SKM-1 treated with dmso at 0.1 percent for 144 hours (cell line): Measurements from ENCODE around the gene CACNB1.
"Not testable (repeated sequence)": the region's sequence is repeated elsewhere in the genome, so short reads cannot be mapped to it uniquely, and the experiment has no call there.

Experiments
- DNase-seq: peaks from one replicate; lab custom pipeline; 2025; ENCODE audit not compliant: unreplicated experiment; lab: John Stamatoyannopoulos, UW

CACNB1 gene

DNA sequence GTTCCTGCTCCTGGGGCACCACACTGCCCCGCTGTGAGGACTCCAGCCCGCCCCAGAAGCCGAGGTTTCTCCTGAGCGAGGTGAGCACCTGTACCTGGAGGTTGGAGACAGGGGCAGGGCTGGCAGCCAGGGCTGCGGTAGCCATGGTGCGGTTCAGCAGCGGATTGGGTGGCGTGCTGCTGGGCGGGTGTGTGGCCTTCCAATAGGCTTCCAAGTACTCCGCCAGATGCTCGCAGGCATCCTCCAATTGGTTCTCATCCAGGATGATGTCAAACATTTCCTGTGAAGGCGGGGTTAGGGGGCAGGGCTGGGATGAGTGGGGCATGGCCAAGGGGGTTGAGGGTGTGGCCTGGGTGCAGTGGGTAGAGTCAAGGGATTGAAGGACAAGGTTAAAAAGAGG, 20.2 kb downstream of the CACNB1 start:
- DNase-seq, result no peak

DNA sequence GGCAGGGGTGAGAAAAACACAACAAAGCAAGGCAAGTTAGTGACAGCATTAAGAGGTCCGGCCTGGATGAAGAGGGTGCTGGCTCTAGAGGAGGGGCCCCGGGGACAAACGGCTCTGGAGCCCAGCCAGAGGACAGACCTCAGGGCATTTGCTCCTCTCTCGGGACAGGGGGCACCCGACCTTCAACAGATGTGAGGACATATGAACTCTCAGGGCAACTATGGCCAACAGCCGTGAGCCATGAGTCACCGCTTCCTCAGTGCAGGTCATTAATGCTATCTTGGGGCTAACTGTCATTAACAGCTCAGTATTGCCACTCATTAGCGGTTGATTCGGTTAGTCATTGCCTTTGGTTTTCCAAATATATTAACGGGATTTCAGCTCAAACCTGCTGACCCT, 21.8 kb downstream of the CACNB1 start:
- no peak for DNase-seq

GRCh38 chr17:39174920-39175694, 22.4 kb downstream of the CACNB1 start:
- DNase-seq, result peak; percentile 67

- no peak for DNase-seq
Measured at GRCh38 chr17:39173526-39174274, 23.8 kb downstream of the CACNB1 start.

DNA sequence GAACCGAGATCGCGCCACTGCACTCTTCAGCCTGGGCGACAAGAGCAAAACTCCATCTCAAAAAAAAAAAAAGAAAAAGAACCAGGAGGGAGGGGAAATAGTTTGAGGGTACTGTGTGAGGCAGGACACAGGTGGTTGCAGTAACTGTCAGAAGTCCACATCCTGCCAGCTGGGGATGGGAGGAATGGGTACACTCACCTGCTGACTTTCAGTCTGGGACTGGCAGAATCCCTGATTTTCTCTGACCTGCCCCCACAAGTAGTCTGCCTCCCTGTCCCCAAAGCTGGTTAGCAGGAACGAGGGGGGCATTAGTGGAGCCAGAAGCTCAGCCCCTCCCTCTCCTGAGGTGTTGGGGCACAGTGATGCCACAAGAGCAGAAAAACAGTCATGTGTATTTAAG, 24.4 kb downstream of the CACNB1 start:
- no peak for DNase-seq

GRCh38 chr17:39171933-39172332, 25.5 kb downstream of the CACNB1 start:
- DNase-seq, result no peak

- DNase-seq, result no peak
Measured at GRCh38 chr17:39170558-39170957, 26.9 kb downstream of the CACNB1 start.

- no peak for DNase-seq
Measured at GRCh38 chr17:39170109-39170508, 27.4 kb downstream of the CACNB1 start.

DNA sequence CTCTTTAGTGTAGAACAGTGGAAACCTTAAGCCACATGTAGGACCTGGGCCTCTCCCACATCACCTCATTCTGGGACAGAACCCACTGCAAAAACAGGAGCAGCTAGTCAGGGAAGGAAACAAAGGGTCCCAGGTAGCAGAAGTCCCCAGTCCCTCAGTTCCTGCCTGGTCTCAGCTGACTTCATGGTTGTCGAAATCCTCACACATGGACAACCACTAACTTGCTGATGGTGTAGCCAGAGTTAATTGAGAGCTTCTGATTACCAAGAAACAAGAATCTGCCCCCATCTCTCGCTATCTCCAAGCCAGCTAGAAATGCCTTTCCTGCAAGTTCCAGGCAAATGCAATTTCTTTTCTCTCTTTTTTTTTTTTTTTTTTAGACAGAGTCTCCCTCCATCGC, 28.0 kb downstream of the CACNB1 start:
- DNase-seq, result no peak

DNA sequence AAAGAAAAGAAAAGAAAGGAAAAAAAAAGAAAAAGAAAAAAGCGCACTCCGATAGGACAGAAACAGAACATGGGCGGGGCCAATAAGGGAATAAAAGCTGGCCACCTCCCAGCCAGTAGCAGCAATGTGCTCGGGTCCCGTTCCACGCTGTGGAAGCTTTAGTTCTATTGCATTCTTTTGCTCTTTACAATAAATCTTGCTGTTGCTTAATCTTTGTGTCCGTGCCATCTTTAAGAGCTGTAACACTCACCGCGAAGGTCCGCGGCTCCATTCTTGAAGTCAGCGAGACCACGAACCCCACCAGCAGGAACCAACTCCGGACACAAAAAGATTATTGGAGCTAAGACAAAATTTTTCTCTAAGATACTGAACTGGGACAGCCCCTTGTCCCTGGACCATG, 28.4 kb downstream of the CACNB1 start:
- no peak for DNase-seq

GRCh38 chr17:39168503-39168902, 29.0 kb downstream of the CACNB1 start:
- not testable (repeated sequence) for DNase-seq

DNA sequence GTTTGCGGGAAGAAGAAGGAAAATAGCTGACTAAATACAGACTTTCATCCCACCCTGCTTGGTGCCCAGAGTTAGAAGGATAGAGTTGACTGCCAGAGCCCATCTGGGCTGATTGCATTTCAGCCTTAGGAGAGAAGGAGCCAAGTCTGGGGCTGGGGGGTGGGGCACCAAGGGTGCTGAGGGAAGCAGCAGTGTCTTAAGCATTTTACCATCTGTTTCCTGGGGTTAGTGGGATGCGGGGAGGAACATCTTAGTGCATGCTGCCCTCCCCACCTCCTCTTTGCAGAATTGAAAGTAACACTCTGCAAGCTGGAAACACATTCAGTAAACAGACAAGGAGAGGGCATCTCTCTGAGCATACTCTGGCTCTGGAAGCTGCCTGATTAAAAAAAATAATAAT, 30.0 kb downstream of the CACNB1 start:
- DNase-seq, result peak; percentile 88

DNA sequence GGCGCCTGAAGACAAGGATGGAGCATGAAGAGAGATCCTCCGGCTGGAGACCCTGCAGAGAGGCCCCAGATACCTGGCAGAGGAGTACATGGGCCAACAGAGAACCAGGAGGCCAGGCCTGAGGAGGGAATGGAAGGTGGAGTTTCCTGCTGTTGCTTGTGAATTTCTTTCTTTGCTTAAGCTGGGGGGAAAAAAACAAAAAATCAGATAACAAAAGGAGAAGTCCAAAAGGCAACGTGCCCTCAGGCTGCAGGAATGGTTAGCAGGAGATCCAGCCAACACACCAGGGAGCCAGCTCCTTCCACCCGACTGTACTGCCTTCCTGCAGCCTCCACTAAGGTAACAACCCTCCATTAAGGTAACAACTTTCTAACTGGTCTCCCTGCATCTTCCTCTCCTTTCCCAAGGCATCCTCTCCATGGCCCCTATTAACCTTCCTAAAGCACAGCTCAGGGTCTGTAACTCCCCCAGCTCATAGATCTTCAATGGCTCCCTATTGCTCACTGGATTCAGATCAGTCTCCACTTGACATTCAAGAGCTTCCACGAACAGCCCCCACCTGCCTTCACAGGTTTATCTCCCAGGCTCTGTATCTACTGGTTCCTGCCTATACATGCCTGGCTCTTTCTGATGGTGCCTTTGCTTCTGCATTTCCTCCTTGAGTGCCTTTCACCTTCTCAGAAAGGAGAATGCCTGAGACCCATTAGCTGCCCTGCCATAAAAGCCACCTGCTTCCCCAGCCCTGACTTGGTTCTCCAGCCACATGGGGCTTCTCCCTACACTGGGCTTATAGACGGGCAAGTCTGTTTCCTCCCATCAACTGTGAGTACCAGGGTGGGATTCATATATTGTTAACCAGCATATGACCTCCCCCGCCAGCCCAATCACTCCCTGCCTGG, 30.8 kb downstream of the CACNB1 start:
- no peak for DNase-seq

DNA sequence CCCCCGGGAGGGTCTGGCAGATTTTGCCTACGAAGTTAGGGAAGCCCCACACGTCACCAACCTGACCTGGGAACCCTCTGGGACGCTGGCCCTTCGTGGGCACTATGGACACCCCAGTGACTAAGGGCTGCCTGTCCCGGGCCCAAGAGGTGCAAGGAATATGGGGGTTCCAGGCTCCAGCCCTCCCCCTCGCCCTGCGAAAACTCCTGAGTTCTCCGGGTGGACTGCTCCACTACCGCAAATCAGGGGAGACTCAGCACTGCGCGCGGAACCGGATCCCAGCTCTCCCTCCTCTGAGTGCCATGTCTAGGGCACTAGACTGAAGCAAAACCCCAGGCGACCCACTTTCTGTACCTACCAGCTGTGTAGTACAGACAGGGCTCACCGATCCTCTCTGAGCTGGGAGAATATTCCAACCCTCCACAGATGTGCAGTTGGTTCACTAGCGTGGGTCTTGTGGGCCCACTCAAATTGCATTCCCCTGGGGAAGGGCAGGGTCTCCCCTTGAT, 31.6 kb downstream of the CACNB1 start, which contains the start of gene ARL5C:
TSS of gene ARL5C (minus strand) at position 321 of the 509 bp plus-strand sequence. CDS start 401 bp downstream, outside the sequence.
- DNase-seq, result no peak

DNA sequence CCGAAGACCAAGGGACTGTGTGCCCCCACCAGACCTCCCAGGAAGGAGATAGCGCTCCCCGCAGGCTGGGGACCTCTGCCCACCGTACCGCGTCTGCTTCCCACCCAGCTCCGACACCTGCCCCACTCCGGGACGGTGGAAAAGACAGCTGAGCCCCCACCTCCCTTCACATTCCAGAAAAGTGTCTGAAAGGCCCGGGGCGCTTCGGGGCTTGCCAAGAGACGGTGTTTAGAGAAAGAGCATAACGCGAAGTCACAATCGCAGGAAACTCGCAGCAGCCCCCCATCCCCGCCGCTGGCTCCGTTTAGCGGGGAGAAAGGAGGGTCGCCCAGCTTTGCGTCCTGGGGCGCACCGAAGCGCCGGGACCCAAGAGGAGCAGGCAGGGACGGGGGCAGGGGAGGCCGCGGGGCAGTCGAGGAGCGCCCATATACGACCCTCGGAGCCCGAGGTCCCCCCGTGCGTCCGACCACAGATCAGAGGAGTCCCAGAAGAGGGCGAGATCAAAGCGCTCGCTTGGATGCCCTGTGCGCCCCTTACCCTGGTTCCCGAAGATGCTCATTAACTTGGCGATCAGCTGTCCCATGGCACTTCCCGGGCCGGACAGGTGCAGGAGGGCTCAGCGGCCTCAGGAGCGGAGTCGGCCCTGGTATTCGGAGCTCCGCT, 32.2 kb downstream of the CACNB1 start:
- DNase-seq, result no peak

- peak; percentile 85 for DNase-seq
Measured at GRCh38 chr17:39164675-39165143, 32.8 kb downstream of the CACNB1 start.

GRCh38 chr17:39161962-39162361, 35.5 kb downstream of the CACNB1 start:
- DNase-seq, result no peak

DNA sequence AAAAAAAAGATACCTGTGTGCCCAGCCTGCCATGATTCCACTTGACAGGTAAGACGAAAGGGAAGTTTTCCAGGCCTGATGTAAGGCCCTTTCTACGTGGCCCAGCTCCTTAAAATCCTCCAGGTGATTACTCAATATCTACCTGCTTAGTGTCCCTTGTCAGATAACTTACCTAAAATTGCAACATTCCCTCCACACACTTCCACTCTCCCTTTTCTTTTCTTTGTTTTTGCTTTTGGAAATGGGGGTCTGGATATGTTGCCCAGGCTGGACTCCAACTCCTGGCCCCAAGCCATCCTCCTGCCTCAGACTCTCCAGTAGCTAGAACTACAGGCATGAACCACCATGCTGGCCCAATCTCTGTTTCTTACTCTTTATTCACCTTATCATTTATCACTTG, 38.8 kb downstream of the CACNB1 start:
- no peak for DNase-seq

DNA sequence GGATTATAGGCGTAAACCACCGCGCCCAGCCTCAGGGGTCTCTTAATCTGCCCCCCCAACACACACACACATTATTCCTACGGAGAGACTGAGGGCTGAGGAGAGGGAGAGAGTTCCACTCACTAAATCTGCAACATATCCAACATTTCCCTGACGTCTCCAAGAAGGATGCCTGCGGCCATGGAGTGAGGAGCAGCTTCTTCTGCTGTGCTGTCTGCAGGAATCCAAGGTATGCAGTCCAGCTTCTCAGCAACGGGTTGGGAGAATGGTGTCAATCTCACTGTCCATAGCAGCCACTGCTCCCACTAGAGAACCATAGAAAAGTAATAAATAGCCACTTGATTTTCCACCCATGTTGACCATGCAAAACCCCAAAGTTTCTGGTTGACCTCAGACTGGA, 41.0 kb downstream of the CACNB1 start:
- no peak for DNase-seq

DNA sequence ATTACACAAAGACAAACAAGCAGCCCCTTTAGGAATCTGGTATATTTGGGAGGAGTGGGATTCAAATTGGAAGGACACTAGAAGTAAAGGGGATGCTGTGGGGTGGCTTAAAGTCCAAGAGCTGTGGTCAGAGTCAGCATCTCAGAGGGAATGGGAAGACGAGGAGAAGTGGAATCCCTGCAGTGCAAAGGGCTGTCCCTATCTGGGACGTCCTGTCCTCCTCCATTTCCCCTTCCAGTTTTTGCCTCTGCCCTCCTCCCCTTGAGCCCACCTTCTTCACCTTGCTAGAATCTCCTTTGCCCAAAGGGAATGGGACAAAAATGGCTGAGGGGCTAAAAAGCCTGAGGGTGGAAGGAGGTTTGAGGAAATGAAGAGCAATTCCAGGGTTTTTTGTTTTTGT, 41.8 kb downstream of the CACNB1 start:
- no peak for DNase-seq
